GM12878 (cell line): ENCODE measurements around the gene CAMK2N2. TPM values are rescaled to one million over a fixed set of nuclear protein-coding genes. Genes with fewer than 3 reads are reported as not detected.

Source experiments
- ATAC-seq: fragments of 200-7000 bp; cut with Tn5 transposase; 3 replicates; pipeline ENCODE4 v1.9.1; 2020; ENCODE audit warnings: mild to moderate bottlenecking, moderate library complexity
- BruUV-seq: library from RNA; stranded (reverse); fragments of 400-500 nt; replicated peaks from 2 replicates; lab custom pipeline; 2021; lab: Mats Ljungman, UMichigan
- CTCF ChIA-PET: fragments of 300-600 bp; sonication (Branson Sonifier 250); formaldehyde crosslinking; extraction: SDS; loops from one replicate; lab custom pipeline; 2021; ENCODE audit warnings: inconsistent platforms; lab: Yijun Ruan, JAX
- POLR2A ChIA-PET: fragments of 350-600 bp; formaldehyde crosslinking; extraction: SDS; loops from one replicate; lab custom pipeline; 2021; ENCODE audit warnings: inconsistent platforms; lab: Charles Lee
- RAD21 ChIA-PET: fragments of 300-600 bp; sonication (Branson Sonifier 250); formaldehyde crosslinking; loops from one replicate; lab custom pipeline; 2023; ENCODE audit warnings: antibody characterized with exemption; ENCODE audit not compliant: unreplicated experiment; lab: Charles Lee
- SMC1A ChIA-PET: fragments of 300-600 bp; sonication (Branson Sonifier 250); formaldehyde crosslinking; loops from one replicate; lab custom pipeline; 2023; ENCODE audit not compliant: unreplicated experiment, uncharacterized antibody; lab: Charles Lee
- DNase-seq: peaks from one replicate; pipeline ENCODE4 v3.0.0-alpha.2; 2011; ENCODE audit warnings: low read depth, low spot score
- FAIRE-seq: peaks from 3 replicates; lab custom pipeline; 2011; peaks lifted over from hg19 to GRCh38; lab: Jason Lieb, UNC
- H2AFZ ChIP-seq: 2 replicates; pipeline ENCODE4 v1.6.0; 2011; ENCODE audit warnings: low read depth, low read length, control low read depth; ENCODE audit not compliant: control insufficient read depth
- H3K27ac ChIP-seq: 2 replicates; pipeline ENCODE4 v1.5.1; 2011; ENCODE audit warnings: control low read depth; ENCODE audit not compliant: control insufficient read depth, insufficient read depth
- H3K27me3 ChIP-seq, 2 experiments: replicated peaks in 1 of 2; 2 replicates each; pipeline versions ENCODE4 v1.6.0 to v1.6.1; 2011; ENCODE audit warnings: low read length in 1 of 2; ENCODE audit not compliant: control insufficient read depth in 2 of 2, insufficient read depth in 2 of 2
- H3K36me3 ChIP-seq, 2 experiments: 2 replicates each; pipeline ENCODE4 v1.5.1; 2011; ENCODE audit warnings: low read length in 1 of 2; ENCODE audit not compliant: control insufficient read depth in 2 of 2, insufficient read depth in 2 of 2
- H3K4me1 ChIP-seq: 2 replicates; pipeline ENCODE4 v1.6.1; 2011; ENCODE audit warnings: mild to moderate bottlenecking, low read length, moderate library complexity, mixed read lengths; ENCODE audit not compliant: control insufficient read depth, insufficient read depth
- H3K4me2 ChIP-seq: 2 replicates; pipeline ENCODE4 v1.6.0; 2011; ENCODE audit warnings: control low read depth; ENCODE audit not compliant: control insufficient read depth, insufficient read depth
- H3K4me3 ChIP-seq: fragments of 200-600 bp; sonication (generic); 2 replicates; pipeline ENCODE4 v1.5.1; 2016
- H3K79me2 ChIP-seq: 2 replicates; pipeline ENCODE4 v1.6.0; 2011; ENCODE audit warnings: low read length; ENCODE audit not compliant: control insufficient read depth, insufficient read depth
- H3K9ac ChIP-seq: 2 replicates; pipeline ENCODE4 v1.8.0; 2011; ENCODE audit warnings: low read length, control low read depth, mixed read lengths; ENCODE audit not compliant: control insufficient read depth, insufficient read depth
- H3K9me3 ChIP-seq: replicated peaks from 3 replicates; pipeline ENCODE4 v1.5.1; 2011; ENCODE audit warnings: mild to moderate bottlenecking, low read length; ENCODE audit not compliant: control insufficient read depth, insufficient read depth
- H4K20me1 ChIP-seq: 2 replicates; pipeline ENCODE4 v1.6.0; 2011; ENCODE audit not compliant: control insufficient read depth, insufficient read depth
- ESRRA ChIP-seq: IDR thresholded peaks from 2 replicates; pipeline ENCODE4 v1.6.1; 2012; ENCODE audit warnings: mild to moderate bottlenecking, low read length, improper control_type of control experiment
- SPI1 ChIP-seq: IDR thresholded peaks from 2 replicates; pipeline ENCODE4 v1.6.1; 2011; ENCODE audit warnings: low read depth, mild to moderate bottlenecking, low read length, moderate library complexity, borderline replicate concordance; ENCODE audit not compliant: insufficient read depth
- STAT3 ChIP-seq: IDR thresholded peaks from 2 replicates; pipeline ENCODE4 v1.6.1; 2011; ENCODE audit warnings: low read depth, low read length, improper control_type of control experiment
- WGBS: methylation state at CpG from one replicate; pipeline ENCODE4 v1.1.6; 2016; ENCODE audit warnings: low lambda C conversion rate; ENCODE audit not compliant: insufficient replicate concordance, insufficient coverage; ENCODE audit errors: missing lambda C conversion rate; 5-methylcytosine and 5-hydroxymethylcytosine counted together
- in situ Hi-C: fragments of 300-500 bp; cut with MboI; formaldehyde crosslinking; loops from 9 replicates; pipeline ENCODE4 v1.14.3; 2018; ENCODE audit warnings: mixed read lengths
- intact Hi-C: fragments of 100-400 bp; cut with micrococcal nuclease; formaldehyde crosslinking; loops from one replicate; pipeline ENCODE4 v1.14.2; 2022; ENCODE audit not compliant: unreplicated experiment
- polyA plus RNA-seq, 11 experiments: library from polyadenylated mRNA; depleted of rRNA in 4 of 11; unstranded in 6 of 11; stranded (reverse) in 5 of 11; fragments of >200 nt; fragmentation: Nextera tagmentation in 4 of 11; fragmentation: Illumina TruSeq in 1 of 11; extraction: Ambion mirVana in 4 of 11; extraction: Trizol in 1 of 11; gene quantifications; 1 replicate in 1 of 11; 2 replicates in 10 of 11; pipeline versions ENCODE4 v1.2.1 to v1.2.3, GENCODE V29; 2011 to 2016; ENCODE audit warnings: inconsistent platforms in 2 of 11, missing spikeins in 2 of 11, low read depth in 1 of 11
- total RNA-seq, 4 experiments: library from RNA; depleted of rRNA in 3 of 4; stranded (reverse); fragments of >200 nt in 3 of 4; fragmentation: Illumina TruSeq in 1 of 4; extraction: Trizol in 1 of 4; gene quantifications; 2 replicates each; pipeline versions ENCODE4 v1.2.1 to v1.2.3, GENCODE V29; 2013 to 2021
- TF ChIP-seq, protein P1 (sequence below): fragments of 450-650 bp; IDR thresholded peaks from 2 replicates; pipeline ENCODE4 v1.6.1; 2017; ENCODE audit warnings: mild to moderate bottlenecking, moderate library complexity

The CAMK2N2 gene
- total and polyA plus RNA-seq, 10 of the 15 experiments (the other 5 are each of a cell fraction or from before 2014, with no cell fraction given) = 0.06 to 1.4 (median 0.45) TPM; not detected in 1

DNA sequence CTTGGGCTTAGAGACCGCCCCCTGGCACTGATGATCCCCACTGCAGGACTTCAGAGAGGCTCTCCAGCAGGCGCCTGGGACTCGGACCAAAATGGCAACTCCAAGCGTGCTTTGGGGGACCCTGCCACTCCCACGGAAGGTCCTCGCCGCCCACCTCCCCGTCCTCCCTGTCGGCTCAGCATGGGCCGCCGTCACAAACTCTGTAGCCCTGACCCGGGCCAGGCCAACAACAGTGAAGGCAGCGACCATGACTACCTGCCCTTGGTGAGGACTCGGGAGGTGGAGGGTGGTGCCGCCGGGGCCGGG, 20.3 kb downstream of the CAMK2N2 start:
- H3K36me3 ChIP-seq = peaks cover 17 to 20% of the 10 kb centered on the region in 2 experiments
- POLR2A ChIA-PET = no interaction called here
- H3K4me2 ChIP-seq = no peak overlapping the region
- RAD21 ChIA-PET = interaction anchor here (1.1 kb wide), 1 partner anchor 11 kb away, joined by 4 read pairs; no protein-coding TSS in a partner anchor
- no peak overlapping the region for H2AFZ ChIP-seq
- FAIRE-seq = no peak
- H3K27ac ChIP-seq = no peak overlapping the region
- in situ Hi-C loops (no loop called here), intact Hi-C loops (no loop called here)
- TF ChIP-seq STAT3 (no peak), SPI1 (no peak), ESRRA (no peak)
- TF ChIP-seq, protein P1, sequence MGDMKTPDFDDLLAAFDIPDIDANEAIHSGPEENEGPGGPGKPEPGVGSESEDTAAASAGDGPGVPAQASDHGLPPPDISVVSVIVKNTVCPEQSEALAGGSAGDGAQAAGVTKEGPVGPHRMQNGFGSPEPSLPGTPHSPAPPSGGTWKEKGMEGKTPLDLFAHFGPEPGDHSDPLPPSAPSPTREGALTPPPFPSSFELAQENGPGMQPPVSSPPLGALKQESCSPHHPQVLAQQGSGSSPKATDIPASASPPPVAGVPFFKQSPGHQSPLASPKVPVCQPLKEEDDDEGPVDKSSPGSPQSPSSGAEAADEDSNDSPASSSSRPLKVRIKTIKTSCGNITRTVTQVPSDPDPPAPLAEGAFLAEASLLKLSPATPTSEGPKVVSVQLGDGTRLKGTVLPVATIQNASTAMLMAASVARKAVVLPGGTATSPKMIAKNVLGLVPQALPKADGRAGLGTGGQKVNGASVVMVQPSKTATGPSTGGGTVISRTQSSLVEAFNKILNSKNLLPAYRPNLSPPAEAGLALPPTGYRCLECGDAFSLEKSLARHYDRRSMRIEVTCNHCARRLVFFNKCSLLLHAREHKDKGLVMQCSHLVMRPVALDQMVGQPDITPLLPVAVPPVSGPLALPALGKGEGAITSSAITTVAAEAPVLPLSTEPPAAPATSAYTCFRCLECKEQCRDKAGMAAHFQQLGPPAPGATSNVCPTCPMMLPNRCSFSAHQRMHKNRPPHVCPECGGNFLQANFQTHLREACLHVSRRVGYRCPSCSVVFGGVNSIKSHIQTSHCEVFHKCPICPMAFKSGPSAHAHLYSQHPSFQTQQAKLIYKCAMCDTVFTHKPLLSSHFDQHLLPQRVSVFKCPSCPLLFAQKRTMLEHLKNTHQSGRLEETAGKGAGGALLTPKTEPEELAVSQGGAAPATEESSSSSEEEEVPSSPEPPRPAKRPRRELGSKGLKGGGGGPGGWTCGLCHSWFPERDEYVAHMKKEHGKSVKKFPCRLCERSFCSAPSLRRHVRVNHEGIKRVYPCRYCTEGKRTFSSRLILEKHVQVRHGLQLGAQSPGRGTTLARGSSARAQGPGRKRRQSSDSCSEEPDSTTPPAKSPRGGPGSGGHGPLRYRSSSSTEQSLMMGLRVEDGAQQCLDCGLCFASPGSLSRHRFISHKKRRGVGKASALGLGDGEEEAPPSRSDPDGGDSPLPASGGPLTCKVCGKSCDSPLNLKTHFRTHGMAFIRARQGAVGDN = no peak
- DNase-seq = no peak
- H3K4me1 ChIP-seq = no peaks in the 10 kb centered on the region
- H3K79me2 ChIP-seq = no peaks in the 10 kb centered on the region
- no peaks in the 10 kb centered on the region for H3K27me3 ChIP-seq
- CTCF ChIA-PET = interaction anchor here (1.2 to 1.3 kb wide), 2 partner anchors 9 to 14 kb away, joined by 4 to 5 read pairs; partner anchors contain the start of gene EEF1AKMT4
- SMC1A ChIA-PET = no interaction called here
- H3K9ac ChIP-seq = no peak overlapping the region
- H3K4me3 ChIP-seq = no peak overlapping the region
- no peak for ATAC-seq
- no TSS peak for BruUV-seq
- 88% methylated on average over 17 of the region's 17 CpGs for WGBS
- no peaks in the 10 kb centered on the region for H4K20me1 ChIP-seq
- H3K9me3 ChIP-seq = no peaks in the 10 kb centered on the region
